AG08395 (cell line): ENCODE results near the gene AMPH.

ENCODE experiments used
- DNase-seq: peaks from one replicate; pipeline ENCODE4 v3.0.0; 2012; ENCODE audit warnings: mixed read lengths, low spot score

Gene AMPH

GRCh38 chr7:38462819-38463218 is 168.4 kb downstream of the AMPH start:
- no peak for DNase-seq

DNA sequence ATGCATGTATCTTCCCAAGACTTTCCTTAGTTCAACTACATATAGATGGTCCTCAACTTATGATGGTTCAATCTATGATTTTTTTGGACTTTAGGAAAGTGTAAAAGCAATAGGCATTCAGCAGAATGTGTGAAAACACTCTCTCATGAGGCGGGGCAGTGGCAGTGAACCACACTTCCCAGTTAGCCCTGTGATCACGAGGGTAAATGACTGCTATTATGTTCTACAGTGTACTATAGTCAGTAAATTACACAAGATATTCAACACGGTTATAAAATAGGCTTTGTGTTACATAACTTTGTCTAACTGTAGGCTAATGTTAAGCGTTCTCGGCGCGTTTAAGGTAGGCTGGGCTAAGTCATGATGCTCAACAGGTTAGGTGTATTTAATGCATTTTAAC is 169.3 kb downstream of the AMPH start:
- no peak for DNase-seq

GRCh38 chr7:38453826-38454225 is 177.3 kb downstream of the AMPH start:
- no peak for DNase-seq

GRCh38 chr7:38453168-38453567 is 178.0 kb downstream of the AMPH start:
- peak; percentile 19 for DNase-seq

- peak; percentile 57 for DNase-seq
Observed at GRCh38 chr7:38452681-38453108, 178.5 kb downstream of the AMPH start.

DNA sequence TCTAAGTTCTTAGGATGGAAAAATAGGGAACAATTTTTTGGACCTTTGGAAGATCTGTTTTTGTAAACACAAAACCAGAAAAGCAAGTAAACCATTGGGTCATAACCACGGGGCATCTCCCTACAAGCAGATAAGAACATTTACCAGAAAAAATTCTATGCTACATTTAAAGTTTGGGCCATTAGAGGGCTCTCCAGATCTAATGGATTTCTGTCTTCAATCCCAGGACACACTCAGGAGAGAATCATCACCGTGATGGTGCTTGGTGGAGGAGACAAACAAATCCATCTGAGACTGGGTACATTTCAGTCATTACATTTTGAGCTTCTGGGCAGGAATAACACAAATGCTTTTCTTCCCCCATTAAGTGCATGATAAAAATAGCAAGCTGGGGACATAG is 179.3 kb downstream of the AMPH start:
- DNase-seq, result peak; percentile 70

DNA sequence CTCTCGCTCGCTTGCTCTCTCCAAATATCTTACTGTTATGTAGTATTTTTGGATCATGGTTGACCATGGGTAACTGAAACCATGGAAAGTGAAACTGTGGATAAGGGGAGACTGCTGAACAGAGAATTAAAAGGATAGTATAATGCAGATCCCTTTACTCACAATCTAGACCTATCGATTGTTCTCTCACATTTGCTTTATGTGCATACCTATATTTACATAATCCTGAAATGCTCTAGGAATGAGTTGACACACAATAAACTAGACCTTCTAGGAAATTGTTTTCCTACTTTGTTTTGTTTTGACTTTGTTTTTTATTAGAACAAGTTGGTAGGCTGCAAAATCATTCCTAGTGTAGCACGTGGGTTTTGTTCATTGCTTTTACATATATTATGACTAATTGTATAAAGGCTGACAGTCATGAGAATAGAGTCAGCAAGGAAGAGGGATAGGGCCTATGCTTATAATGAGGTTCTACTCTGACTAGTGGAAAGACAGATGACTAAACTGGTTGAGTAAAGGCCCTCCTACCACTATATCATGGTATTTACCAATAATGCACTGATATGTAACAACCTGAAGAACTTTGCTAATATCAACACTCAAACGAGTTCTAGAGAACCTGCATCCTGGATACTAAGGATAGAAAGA is 182.5 kb downstream of the AMPH start:
- no peak for DNase-seq

GRCh38 chr7:38448054-38448453 is 183.1 kb downstream of the AMPH start:
- peak; percentile 4 for DNase-seq

DNA sequence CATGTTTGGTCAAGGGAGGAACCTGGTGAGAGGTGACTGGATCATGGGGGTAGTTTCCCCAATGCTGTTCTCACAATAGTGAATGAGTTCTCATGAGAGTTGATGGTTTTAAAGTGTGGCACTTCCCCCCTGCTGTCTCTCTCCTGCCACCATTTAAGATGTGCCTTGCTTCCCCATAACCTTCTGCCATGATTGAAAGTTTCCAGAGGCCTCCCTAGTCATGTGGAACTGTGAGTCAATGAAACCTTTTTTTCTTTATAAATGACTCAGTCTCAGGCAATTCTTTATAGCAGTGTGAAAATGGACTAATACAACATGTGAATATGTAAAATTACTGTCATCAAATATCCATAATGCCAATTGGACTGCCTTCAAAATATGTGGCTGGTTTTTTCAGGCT is 192.2 kb downstream of the AMPH start:
- no peak for DNase-seq

GRCh38 chr7:38432671-38433070 is 198.5 kb downstream of the AMPH start:
- DNase-seq, result no peak

DNA sequence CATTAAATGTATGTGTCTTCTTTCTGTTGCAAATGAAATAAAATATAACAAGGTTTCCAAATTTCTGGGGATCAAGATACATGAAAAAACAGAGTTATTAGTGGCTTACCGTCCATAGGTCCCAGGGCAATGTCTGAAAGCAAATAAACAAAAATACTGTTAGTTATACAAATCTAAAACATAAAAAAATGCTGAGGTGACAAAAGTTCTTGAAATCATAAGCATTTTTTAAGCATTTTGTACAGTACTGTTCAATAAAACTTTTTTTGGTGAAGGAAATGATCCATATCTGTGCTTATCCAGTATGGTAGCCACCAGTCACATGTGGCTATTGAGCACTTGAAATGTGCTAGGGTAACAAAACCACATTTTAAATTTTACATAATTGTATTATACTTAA is 199.1 kb downstream of the AMPH start:
- no peak for DNase-seq

DNA sequence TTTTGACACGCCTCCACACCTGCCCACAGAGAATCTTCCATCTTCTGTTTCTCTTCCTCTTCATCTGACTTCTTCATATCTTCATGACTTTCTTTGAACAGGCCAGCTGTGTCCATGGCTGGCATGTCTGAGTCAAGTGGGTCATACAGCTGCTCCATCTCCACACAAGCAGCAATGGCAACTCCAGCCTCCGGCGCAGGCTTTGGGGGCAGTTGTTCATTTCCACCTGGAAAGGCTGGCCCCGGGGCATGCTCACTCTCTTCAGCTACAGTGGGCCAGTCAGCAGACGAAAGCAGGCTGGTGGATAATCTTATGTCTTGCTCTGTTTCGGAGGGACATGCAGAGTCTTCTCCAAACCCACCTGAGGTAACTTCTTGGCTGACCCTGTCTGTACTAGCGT is 202.1 kb downstream of the AMPH start:
- no peak for DNase-seq

DNA sequence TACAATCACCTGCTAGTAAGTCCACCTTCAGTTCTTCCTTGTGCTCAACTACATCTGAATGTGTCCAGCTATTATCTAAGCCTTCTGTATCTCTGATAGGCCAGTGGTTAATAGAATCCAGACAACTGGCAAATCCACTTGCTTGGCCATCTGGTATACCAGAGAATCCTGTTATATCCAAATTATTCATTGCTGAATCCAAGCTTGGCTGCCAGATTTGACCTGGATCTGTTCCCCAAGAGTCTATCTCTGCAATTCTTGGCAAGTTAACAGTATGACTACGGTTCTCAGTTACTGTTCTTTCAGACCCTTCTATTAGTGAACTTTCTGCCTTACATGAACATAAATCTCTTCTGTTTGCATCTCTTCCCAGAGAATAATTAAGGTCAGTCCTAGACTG is 203.1 kb downstream of the AMPH start:
- DNase-seq, result peak; percentile 25

- no peak for DNase-seq
Observed at GRCh38 chr7:38427279-38427955, 203.8 kb downstream of the AMPH start.

- DNase-seq, result no peak
Observed at GRCh38 chr7:38425509-38425908, 205.7 kb downstream of the AMPH start.

DNA sequence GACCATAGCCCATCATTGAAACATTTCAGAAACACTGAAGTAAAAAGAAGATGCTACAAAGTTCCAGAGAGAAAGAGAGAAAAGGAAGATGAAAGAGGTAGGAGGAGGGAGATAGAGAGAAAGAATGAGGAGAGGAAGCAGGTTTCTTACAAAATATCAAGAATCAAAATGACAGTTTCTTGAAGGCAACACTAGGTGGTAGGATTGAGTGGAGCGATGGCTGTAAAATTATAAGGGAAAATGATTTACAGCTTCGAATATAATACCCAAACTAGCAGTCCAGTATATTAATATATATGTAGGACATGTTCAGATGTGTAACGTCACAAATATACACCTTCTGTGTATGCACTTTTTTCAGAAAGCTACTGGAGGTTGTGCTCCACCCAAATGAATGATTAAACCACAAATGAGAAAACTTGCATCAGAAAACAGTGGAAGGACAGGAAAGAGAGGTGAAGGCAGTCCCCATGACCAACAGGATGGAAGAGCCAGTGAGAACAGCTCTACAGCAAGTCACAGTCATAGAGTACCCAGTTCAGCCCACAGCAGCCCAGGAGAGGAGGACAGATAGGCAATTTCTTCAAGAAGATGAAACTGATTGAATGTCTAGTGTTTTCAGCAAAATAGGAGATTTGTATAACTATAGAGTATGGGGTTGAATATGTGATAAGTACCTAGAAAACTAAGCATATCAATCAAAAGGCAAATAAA is 206.3 kb downstream of the AMPH start:
- no peak for DNase-seq

- DNase-seq, result no peak
Observed at GRCh38 chr7:38413784-38414183, 217.4 kb downstream of the AMPH start.

GRCh38 chr7:38411404-38411803 is 219.8 kb downstream of the AMPH start:
- DNase-seq, result no peak

DNA sequence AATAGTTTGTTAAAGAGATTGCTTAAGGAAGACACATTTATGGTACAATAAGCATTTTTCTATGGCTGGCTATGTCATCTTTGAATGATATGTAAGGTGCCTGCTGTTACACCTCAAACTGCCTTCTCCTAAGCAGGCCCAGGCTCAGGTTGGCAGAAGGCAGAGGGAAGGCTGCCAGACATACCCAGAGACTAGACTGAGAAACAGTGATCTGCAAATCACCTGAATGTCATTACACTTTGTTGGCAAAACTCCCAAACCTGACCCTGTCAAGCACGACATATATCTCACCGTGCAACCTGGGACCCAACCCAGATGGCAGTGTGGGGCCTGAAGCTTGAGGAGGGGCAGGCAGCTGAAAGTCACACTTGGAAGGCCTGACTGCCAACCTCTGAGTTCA is 221.1 kb downstream of the AMPH start:
- DNase-seq, result no peak

GRCh38 chr7:38409531-38409930 is 221.6 kb downstream of the AMPH start:
- no peak for DNase-seq

- DNase-seq, result peak; percentile 72
Observed at GRCh38 chr7:38398725-38399321, 232.3 kb downstream of the AMPH start.

GRCh38 chr7:38396852-38397251 is 234.3 kb downstream of the AMPH start:
- no peak for DNase-seq
